Transverse colon (tissue), 3 donors: Measurements from ENCODE around the gene KRTAP10-6.

Experiments used
- CTCF ChIP-seq, 5 experiments: fragments of 200-600 bp in 3 of 5; fragments of 450-650 bp in 2 of 5; sonication (generic) in 3 of 5; IDR thresholded peaks; 1 replicate in 2 of 5; 2 replicates in 3 of 5; pipeline ENCODE4 v1.5.1; 2016 to 2017; ENCODE audit warnings: antibody characterized with exemption in 5 of 5, inconsistent platforms in 3 of 5, mild to moderate bottlenecking in 2 of 5, moderate library complexity in 1 of 5
- EP300 ChIP-seq: sonication (generic); formaldehyde crosslinking; IDR thresholded peaks from one replicate; pipeline ENCODE4 v1.6.1; 2017; ENCODE audit warnings: antibody characterized with exemption, low read depth
- POLR2A ChIP-seq: fragments of 450-650 bp; IDR thresholded peaks from one replicate; pipeline ENCODE4 v1.6.1; 2016; ENCODE audit warnings: antibody characterized with exemption, mild to moderate bottlenecking, moderate library complexity

GRCh38 chr21:44566403-44566802 is 25.9 kb downstream of the KRTAP10-6 start:
- TF ChIP-seq EP300 (no peak), CTCF (IDR thresholded peaks at IDR 0.05) (no peak), POLR2A (no peak)
